Activated CD8-positive, alpha-beta memory T cell treated with anti-CD3 and anti-CD28 coated beads, Interleukin-2, amount 50 U/mL, for 4 hours (primary cell): ENCODE data around the gene RFC3.

Source experiments
- DNase-seq: peaks from one replicate; pipeline ENCODE4 v3.0.0-alpha.2; 2020

Gene RFC3

DNA sequence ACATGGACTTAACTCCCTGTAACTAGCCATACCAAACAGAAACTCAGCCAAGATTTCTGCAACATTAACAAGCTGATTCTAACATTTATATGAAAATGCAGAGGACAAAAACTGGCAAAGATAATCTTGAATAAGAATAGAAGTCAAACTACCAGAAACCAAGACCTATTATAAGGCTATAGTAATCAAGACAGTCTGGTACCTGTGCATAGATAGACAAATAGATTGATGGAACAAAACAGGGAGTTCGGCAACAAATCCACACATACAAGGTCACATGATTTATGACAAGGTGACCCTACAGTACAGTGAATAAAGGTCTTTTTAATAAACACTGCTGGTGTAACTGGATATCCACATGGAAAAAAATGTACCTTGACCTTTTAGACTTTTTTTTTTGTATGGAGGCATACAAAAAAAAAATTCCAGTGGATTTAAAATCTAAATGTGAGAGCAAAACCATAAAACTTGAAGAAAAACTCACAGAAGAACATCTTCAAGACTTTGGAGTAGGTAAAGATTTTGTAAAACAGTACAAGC is 2.9 kb upstream of the RFC3 start:
- DNase-seq, result no peak

DNA sequence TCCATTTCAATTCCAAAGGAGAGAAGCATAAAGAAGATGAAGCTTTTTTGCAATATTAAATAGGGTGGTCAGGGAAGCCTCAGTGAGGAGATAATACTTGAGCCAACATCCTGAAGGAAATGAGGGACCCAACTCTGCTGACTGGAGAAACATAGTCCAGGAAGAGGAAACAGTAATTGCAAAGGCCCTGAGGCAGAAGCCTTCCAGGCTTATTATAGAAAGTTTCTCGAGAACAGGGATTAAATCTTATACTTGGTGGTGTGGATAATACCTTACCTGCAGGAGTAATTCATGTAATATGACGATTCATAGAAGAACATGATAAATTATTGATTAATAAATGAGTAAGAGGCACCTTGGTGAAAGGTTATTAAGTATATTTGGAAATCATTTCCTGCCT is 1.0 kb upstream of the RFC3 start:
- DNase-seq, result no peak

DNA sequence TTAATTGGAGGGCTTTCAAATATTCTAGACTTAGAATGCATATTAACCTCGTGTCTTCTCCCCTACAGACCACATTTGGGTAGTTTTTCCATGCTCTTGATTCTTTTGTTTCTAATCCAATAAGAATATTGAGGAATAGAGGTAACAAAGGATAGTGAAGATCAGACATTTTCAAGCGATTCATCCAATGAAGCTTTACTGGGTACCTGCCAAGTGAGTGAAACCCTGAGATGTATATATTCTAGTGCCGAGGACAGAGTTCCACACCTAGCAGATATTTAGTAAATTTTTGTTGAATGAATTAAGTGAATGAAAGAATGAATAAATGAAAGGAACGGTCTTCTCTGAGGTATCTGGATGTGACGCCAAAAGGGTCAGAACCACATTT is 442 bp upstream of the RFC3 start:
- no peak for DNase-seq

DNA sequence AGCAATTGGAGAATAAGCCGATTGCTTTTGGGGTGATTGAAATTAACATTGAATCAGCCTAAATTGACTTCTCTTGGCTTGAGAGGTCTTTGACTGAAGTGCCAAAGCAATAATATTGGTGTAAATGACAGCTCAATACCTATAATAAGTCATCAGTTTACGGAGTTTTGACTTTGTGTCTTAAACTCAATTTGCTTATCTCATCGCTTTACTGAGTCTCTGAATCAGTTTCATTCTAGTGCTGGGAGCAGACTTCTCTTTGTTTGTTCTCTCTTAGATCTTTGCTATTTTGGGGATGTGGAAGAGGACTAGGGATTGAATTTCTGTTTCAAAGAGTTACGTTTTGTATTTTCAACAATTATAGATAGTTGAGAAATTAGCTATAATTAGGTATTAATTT is 7.1 kb downstream of the RFC3 start:
- DNase-seq, result no peak

DNA sequence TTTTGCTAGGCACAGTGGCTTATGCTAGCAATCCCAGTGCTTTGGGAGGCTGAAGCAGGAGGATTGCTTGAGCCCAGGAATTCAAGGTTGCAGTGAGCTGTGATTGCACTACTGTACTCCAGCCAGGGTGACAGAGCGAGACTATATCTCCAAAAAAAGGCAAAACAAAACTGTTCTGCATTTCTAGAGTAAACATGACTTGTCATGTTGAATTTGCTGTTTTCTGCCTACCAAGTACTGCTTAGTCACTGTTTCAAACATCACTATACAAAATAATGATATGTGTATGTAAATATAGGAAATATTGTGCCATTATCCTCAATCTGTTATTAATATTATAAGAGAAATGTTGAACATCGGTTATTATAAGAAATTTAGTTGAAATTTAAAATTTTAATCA is 9.2 kb downstream of the RFC3 start:
- DNase-seq, result no peak

DNA sequence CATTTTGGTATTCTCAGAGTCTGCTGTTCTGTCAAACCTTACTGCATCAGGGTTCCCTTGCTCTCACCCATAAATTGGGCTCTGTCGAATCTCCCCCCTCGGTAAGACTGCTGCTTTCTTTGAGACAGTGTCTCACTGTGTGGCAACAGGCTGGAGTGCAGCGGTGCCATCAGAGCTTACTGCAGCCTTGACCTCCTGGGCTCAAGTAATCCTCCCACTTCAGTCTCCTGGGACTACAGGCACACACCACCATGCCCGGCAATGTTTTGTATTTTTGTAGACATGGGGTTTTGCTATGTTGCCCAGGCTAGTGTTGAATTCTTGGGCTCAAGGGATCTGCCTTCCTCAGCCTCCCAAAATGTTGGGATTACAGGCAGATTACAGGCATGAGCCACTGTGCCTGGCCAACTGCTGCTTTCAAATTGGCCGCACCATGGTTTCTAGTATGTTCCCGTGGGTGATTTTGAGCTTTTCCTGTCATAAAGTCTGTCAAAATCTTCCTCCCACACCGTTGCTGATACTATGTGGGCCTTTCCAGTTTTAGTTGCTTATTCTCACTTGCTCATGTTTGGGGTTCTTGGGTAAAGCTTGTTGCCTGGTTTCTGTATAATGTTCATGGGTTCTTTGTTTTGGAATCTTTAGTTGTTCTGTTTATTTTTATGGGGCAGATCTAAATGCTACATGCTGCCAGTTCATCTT is 10.6 kb downstream of the RFC3 start:
- DNase-seq, result no peak

DNA sequence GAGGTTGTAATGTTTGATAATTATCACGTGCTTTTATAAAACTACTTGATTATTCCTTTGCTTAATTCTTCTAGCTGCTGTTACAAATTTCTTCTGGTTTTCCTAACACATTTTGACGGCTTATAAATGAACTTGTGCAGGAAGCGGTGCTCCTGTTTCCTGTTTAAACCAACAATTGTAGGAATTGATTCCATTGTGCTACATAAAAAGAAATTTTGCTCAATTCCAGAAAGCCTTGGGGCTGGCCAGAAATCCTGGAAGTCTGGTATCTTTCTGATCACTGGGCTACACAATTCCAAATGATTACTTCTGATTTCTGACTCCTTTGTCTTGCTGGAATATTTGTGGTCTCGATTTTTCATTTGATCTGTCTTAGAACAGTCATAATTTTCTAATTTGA is 14.9 kb downstream of the RFC3 start:
- no peak for DNase-seq

DNA sequence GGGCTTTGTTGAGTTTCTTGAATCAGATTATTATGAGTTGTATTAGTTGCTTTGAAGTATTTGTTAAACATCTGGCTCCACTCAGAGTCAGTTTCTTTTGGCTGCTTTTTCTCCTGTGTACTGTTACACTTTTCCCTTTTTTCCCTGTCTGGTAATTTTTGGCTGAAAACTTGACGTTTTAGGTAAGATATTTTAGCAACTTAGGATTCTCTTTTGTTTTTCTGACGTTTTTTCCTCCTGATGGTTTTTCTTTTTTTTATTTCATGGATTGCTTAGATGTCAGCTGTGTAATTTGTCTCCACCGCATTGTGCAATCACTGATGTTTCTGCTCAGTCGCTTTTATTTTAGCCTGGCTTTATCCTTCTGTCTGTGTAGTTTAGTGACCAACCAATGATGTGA is 20.7 kb downstream of the RFC3 start:
- no peak for DNase-seq

DNA sequence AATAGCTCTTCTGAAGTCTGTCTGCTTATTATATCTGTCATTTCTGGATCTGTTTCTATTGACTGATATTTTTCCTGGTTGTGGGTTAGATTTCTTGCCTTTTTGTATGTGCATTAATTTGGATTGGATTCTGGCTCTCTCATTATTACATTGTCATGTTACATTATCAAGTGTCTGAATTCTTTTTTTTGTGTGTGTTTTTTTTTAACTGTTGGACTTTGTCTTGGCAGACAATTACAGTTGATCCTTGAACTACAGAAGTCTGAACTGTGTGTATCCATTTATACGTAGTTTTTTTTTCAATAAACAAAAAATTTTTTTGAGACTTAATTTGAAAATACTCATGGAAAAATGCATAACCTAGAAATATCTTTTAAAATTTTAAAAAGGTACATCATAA is 22.5 kb downstream of the RFC3 start:
- DNase-seq, result no peak

DNA sequence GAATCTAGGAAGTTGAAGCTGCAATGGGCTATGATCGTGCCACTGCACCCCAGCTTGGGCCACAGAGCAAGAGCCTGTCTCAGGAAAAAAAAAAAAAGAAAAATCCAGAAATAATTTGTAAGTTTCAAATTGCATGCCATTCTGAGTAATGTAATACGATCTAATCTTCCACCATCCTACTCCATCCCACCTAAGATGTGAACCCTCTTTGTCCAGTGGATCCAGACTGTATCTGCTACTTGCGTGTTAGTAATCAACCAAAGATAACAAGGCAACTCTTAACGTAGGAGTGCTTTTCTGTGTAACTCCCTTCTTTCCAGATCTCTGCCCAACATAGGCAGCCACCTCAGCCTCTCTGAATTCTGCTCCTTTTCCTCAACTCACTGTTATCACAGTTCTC is 24.3 kb downstream of the RFC3 start:
- no peak for DNase-seq

DNA sequence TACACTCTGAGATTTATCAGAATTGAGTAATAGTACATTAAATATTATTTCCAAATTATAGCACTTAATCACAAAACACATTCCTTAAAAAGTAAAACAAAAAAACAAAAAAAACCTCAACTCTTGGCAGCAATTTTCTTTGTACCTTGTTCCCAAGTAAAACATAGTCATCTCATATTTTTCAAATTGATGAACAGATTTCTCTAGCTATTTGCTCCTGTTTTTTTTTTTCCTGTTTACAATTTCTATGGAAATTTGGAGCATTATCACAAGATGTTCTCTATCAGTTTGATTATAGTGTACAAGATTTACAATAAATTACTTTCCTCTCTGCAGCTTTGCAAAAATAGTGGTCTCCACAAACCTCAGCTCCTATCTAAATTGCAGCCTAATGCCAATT is 25.0 kb downstream of the RFC3 start:
- no peak for DNase-seq

DNA sequence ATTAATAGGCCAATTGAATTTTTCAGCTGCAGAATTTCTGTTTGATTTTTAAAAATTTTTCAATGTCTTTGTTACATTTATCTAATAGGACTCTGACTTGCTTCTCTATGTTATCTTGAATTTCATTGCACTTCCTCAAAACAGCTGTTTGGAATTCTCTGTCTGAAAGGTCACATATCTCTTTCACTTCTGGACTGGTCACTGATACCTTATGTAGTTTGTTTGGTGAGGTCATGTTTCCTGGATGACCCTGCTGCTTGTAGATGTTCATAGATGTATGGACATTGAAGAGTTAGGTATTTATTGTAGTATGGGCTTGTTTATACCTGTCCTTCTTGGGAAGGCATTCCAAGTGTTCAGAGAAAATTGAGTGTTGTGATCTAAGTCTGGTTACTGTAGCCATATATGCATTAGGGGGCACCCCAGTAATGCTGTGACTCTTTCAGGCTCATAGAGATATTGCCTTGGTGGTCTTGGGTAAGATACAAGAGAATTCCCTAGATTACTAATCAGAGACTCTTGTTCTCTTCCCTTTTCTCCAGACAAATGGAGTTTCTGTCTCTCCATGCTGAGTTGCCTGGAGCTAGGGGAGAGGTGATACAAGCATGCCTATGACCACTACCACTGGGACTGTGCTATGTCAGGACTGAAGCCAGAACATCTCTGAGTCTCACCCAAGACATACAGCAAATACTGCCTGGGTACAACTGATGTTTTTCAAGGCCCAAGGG is 27.8 kb downstream of the RFC3 start:
- DNase-seq, result no peak

DNA sequence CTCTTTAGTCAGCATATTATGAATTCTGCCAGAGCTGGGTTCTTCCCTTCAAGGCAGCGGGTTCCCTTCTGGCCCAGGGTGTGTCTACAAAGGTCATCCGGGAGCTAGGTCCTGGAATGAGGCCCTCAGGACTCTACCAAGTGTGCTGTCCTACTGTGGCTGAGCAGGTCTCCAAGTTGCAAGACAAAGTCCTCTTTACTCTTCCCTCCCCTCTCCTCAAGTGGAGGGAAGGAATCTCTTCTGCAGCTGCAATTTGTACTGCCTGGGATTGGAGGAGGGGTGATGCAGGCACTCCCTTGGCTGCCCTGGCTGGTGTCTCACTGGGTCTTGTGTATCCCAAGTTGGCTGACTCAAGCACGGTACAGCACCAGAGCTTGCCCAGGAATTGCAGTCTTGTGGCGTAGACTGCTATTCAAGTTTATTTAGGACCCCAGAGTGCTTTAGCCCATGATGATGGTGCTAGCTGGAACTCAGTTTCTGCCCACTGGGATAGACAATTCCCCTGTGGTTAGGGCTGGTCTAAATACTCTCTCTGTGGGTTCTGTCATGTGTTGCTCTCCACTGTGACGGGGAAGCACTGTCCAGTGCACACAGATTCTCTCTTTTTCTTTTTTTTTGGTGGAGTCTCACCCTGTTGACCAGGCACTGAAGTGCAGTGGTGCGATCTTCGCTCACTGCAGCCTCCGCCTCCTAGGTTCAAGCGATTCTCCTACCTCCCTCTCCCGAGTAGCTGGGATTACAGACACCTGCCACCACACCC is 28.5 kb downstream of the RFC3 start:
- DNase-seq, result no peak

DNA sequence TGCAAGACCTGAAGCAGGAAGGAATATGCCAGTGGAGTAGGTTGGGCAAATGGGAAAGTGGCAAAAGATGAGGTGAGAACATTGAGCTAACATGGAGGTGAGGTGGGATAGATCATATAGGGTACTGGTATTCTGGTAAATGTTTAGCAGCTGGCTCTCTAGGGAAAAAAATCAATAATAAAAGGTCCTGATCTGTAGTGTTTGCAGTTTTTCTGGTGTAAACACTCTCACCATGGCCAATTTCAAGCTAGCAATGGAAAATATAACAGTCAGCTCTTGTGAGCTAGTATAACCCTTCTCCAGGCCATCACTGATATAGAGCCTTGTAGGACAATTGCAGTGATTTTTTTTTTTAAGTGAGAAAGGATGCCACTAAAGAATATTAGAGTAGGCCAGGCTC is 31.3 kb downstream of the RFC3 start:
- DNase-seq, result no peak

DNA sequence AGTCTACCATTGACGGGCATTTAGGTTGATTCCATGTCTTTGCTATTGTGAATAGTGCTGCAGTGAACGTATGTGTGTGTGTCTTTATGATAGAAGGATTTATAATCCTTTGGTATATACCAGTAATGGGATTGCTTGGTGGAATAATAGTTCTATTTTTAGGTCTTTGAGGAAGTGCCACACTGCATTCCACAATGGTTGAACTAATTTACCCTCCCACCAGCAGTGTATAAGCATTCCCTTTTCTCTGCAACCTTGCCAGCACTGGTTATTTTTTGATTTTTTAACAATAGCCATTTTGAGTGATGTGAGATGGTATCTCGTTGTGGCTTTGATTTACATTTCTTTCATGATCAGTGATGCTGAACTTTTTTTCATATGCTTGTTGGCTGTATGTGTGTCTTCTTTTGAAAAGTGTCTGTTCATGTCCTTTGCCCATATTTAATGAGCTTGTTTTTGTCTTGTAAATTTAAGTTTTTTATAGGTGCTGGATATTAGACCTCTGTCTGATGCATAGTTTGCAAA is 37.5 kb downstream of the RFC3 start:
- no peak for DNase-seq

DNA sequence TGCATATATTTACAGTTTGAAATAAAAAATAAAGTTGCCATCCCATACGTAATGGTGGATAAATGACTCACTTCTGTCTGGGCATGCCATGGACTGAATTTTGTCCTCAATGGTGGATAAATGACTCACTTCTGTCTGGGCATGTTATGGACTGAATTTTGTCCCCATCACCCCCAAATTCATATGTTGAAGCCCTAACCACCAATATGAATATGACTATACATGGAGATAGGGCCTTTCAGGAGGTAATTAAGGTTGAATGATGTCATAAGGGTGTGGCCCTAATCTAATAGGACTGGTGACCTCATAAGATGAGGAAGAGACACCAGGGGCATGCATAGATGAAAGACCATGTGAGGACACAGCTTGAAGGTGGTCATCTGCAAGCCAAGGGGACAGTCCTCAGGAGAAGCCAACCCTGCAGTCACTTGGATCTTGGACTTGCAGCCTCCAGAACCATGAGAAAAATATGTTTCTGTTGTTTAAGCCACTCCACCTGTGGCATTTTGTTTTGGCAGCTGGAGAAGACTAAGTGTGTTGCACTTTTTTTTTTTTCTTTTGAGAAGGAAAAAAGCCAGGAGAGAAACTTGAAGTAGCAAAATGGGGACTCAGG is 41.8 kb downstream of the RFC3 start:
- no peak for DNase-seq

DNA sequence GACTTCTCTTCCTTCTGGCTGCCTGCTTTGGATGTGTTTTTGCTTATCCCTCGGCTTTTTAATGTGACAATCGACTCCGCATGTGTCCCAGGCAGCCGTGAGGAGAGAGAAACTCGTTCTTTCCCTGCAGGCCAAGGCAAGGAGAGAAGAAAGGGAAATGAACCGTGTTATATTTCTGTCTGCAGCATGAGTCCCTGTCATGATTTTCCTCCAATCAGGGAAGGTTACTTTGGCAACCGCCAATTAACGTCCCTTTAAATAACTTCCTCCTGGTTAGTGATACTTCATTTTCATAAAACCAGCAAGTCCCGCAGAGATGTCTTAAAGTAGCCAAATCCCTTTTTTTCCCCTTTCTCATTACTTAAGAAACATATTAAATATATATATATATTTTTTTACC is 42.6 kb downstream of the RFC3 start:
- no peak for DNase-seq

DNA sequence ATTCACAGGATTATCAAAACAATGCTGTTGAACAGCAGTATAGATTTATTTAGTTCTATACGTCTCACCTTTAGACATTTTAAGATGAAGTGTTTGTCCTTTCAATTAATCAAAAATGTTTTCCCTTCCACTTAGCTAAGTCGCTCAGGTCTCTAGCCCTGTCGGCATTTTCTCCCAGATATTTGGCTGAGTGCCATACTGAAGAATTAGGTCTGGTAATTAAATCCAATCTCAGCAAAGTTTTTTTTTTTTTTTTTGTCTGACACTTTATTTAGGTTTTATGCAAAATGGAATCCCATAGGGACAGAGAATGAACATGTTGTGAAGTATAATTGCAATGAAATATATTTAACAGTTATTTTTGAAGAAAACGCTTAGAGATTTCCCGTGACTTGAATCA is 44.1 kb downstream of the RFC3 start:
- no peak for DNase-seq

DNA sequence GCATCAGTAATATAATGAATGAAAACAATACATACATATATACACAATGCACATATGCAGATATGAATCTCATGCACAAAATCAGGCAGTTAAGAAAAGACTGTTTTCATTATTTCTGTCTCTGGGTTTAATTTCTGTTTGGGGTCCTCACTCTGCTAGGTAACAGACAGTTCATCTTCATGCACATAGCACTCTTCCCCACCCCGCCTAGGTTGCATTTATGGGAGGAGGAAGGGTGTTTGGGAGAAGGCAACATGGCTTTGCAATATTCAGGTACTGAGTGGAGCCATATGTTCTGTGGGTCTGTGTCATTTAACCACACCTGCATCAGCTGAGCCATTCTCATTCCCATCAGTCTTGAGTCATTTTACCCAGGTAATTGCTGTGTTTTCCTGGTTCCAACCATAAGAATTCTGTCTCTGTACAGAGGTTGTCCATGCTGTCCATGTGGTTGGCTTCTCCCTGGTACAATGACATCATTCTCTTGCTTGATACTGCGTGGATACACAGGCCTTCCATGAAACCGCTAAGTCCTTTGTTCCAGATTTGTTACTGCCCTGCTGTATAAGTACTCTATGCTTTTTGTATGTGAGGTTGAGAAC is 45.3 kb downstream of the RFC3 start:
- DNase-seq, result no peak

DNA sequence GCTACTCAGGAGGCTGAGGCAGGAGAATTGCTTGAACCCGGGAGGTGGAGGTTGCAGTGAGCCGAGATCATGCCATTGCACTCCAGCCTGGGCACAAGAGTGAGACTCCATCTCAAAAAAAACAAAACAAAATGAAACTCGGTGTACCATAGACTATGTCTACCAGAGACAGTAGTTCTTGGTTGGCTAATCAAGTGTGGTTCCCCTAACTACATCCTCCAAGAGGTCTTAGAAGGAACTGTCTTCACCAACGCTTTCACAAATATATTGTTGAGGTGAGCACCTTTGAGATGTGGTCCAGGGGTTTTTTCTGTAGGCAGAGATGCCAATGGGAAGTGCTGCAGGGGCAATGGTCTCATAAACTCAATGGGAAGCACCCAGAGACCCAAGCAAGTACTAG is 48.0 kb downstream of the RFC3 start:
- DNase-seq, result no peak

DNA sequence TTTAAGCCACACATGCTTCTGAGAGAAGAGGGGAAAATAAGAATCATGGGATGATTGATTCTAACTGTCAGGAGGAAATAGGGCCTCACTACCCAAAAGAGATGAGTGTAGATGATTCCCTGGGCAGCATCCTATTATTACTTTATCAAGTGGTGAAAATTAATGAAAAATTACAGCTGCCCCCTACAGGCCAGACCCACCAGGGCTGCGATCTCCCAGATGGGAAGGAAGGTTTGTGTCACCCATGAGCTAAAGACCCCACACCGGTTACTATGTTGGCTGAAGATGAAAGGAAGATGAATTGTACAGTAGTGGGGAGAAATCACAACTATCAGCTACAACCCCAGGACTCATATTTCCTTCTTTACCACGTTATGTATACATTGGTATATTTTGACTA is 49.5 kb downstream of the RFC3 start:
- no peak for DNase-seq

DNA sequence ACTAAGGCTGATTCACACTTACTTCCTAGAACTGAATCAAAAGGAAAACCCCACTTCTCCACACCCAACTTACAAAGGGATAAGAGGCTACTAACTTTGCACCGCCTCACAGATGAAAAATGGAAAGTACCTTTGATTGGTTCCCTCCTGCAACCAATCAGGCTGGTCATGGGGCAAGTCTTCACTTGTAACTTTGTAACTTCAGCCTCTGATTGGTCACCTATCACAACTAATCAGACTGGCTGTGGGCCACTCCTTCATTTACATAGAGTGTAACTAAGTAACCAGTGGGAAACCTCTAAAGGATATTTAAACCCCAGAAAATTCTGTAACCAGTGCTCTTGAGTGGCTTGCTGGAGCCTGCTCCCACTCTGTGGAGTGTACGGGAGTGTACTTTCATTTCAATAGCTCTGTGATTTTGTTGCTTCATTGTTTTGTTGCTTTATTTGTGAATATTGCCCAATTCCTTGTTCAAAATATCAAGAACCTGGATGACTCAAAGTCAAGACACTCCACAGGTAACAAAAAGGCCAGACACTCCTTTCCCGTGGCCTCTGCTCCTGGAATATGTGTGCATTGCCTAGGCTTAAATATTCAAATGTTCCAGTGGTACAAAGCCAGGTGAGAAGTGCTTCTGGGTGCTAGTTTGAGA is 50.5 kb downstream of the RFC3 start:
- no peak for DNase-seq
